NCI-H2029 treated with DMSO at 0.1 percent for 48 hours (cell line): ENCODE results near the gene GNRHR.
A peak's percentile ranks its signal among the peaks of the same experiment; 100 is the strongest.

Experiments used
- DNase-seq: peaks from one replicate; lab custom pipeline; 2025; lab: John Stamatoyannopoulos, UW

The GNRHR gene

DNA sequence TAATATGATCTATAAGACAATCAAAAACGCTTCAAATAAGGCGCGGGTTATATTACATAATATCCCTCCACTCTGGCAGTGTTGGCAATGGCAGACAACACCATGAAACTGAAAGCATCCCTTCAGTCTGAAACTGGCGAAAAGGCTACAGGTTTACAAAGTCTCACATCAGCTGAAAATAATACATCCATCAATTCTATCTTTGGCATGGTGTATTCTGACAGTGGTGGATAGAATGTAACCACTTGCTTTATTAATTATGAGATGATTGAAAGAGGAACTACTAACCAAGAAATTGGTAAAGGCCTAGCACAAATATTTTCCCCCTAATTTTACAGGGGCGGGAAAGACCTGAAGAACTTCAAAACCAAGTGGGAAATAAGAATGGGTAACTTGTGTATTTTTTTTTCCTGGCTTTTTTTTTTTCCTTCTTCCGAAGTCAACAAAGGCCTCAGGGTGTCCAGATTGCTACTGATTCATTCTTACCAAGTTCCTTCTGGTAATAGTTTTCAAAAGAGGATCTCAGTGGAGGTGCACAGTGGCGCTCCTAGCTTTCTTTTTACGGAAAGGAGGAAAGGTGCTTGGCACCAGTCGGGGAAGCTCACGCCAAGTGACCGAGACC, 54.0 kb downstream of the GNRHR start:
- DNase-seq: peak; percentile 11

DNA sequence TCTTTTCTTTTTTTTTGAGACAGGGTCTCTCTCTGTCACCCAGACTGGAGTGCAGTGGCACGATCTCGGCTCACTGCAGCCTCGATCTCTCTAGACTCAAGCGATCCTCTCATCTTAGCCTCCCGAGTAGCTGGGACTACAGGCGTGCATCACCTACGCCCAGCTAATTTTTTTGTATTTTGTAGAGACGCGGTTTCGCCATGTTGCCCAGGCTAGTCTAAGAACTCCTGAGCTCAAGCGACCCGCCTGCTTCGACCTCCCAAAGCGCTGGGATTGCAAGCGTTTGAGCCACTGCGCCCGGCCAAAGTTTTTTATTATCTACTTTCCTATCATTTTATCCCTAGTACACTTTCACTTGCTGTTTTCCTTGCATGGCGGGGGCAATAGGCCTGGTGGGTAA, 54.6 kb downstream of the GNRHR start:
- DNase-seq: no peak

DNA sequence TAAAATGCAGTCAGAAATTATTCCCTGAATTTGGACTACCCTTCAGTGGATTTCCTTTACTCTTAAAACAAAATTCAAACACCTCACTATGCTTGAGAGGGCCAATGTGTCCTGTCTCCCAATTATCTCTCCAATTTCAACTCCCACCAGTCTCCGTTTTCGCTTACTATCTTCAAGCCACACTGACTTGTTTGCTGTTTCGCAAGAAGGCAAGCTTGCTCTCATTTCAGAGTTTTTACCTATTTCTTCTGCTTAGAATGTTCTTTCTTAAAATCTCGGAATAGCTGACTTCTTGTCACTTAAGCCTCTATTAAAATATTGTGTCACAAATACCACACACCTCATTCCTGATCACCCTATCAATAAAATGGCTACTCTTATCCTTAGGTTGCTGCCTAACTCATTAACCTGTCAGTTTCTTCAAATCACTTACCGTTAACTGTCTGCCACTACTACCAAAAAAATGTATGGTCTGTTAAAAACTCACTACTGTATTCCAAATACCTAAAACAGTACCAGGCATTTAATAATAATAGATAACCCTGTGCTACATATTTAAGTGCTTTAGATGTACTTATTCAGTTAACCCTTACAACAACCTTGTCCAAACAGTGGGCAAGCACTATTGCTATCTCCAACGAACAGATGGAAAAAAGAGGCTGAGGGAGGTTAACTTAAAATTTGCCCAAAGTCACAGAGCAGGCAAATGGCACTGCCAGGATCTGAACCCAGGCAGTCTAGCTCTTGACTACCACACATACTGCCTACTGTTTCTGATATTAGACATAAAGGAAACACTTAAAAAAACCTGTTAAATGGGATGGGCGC, 56.1 kb downstream of the GNRHR start:
- no peak for DNase-seq

GRCh38 chr4:67696061-67696460, 58.1 kb downstream of the GNRHR start:
- DNase-seq: no peak

DNA sequence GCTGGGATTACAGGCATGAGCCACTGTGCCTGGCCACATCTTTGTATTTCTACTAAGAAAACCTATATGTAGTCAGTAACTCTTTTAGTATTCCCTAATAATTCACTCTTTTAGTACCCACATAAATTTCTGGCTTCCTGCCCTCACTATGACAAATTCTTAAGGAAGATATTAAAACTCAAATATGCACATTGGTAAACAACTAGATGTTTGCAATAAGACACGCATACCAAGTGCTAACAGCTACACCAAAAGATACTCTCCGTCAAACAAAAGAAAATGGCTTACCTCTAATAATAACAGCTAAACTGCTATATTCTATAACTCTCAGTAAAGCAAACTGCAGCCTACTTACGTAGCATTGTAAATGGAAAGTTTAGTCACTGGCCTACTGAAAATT, 59.5 kb downstream of the GNRHR start:
- no peak for DNase-seq

- DNase-seq: no peak
Measured at GRCh38 chr4:67691328-67691727, 62.9 kb downstream of the GNRHR start.
